Ascending aorta (tissue), 2 donors: ENCODE measurements around the gene RIN3. TPM values are rescaled to one million over a fixed set of nuclear protein-coding genes. Genes with fewer than 3 reads are reported as not detected.

Source experiments
- DNase-seq, 2 donors: peaks; one replicate each; pipeline ENCODE4 v3.0.0-alpha.2; 2019; ENCODE audit warnings: low spot score in 2 of 2
- H3K27ac ChIP-seq, 2 donors: fragments of 200-600 bp; sonication (generic); one replicate each; pipeline ENCODE4 v1.5.1; 2016 to 2017; ENCODE audit warnings: mild to moderate bottlenecking in 1 of 2
- H3K27me3 ChIP-seq: fragments of 200-600 bp; sonication (generic); one replicate; pipeline ENCODE4 v1.5.1; 2017
- H3K36me3 ChIP-seq, 2 donors: fragments of 200-600 bp; sonication (generic); one replicate each; pipeline ENCODE4 v1.5.1; 2016
- H3K4me1 ChIP-seq, 2 donors: fragments of 200-600 bp; sonication (generic); one replicate each; pipeline ENCODE4 v1.5.1; 2016 to 2017; ENCODE audit warnings: mild to moderate bottlenecking in 1 of 2
- H3K4me3 ChIP-seq, 2 donors: fragments of 200-600 bp; sonication (generic); one replicate each; pipeline ENCODE4 v1.5.1; 2016 to 2017; ENCODE audit warnings: mild to moderate bottlenecking in 1 of 2
- H3K9me3 ChIP-seq, 2 donors: fragments of 200-600 bp; sonication (generic); one replicate each; pipeline ENCODE4 v1.5.1; 2016
- intact Hi-C: fragments of 100-400 bp; cut with DNase I; formaldehyde crosslinking; loops from one replicate; pipeline ENCODE4 v1.15.1; 2023
- total RNA-seq: library from RNA; depleted of rRNA; stranded (reverse); fragments of >200 nt; gene quantifications from one replicate; pipeline ENCODE4 v1.1.0, GENCODE V29; 2016
- TF ChIP-seq, protein P1 (sequence below), 3 experiments: fragments of 200-600 bp in 2 of 3; fragments of 450-650 bp in 1 of 3; sonication (generic) in 2 of 3; IDR thresholded peaks; one replicate each; pipeline ENCODE4 v1.5.1; 2016 to 2019; ENCODE audit warnings: antibody characterized with exemption in 3 of 3, mild to moderate bottlenecking in 1 of 3, moderate library complexity in 1 of 3

The RIN3 gene
- total RNA-seq, 1 donor from 2014 or later = 30.3 TPM

DNA sequence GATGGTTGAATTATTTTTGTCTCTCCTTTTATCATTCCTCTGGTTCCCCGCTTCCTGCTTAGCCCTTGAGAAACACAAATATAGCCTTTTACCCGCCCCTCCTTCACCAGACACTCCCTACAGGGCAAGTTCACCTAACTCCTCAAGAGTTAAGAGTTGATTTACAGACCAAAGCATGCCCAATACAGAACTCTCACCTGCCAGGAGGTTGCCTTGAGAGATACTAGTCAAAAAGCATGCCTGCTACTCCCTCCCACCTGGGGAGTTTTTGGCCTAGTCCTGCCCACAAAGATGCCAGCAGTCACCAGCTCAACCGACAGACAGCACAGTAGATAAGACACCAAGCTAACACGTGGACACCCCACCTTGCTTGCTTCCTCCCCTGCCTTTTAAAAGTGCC, 223.6 kb downstream of the RIN3 start:
- TF ChIP-seq, protein P1, sequence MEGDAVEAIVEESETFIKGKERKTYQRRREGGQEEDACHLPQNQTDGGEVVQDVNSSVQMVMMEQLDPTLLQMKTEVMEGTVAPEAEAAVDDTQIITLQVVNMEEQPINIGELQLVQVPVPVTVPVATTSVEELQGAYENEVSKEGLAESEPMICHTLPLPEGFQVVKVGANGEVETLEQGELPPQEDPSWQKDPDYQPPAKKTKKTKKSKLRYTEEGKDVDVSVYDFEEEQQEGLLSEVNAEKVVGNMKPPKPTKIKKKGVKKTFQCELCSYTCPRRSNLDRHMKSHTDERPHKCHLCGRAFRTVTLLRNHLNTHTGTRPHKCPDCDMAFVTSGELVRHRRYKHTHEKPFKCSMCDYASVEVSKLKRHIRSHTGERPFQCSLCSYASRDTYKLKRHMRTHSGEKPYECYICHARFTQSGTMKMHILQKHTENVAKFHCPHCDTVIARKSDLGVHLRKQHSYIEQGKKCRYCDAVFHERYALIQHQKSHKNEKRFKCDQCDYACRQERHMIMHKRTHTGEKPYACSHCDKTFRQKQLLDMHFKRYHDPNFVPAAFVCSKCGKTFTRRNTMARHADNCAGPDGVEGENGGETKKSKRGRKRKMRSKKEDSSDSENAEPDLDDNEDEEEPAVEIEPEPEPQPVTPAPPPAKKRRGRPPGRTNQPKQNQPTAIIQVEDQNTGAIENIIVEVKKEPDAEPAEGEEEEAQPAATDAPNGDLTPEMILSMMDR (IDR thresholded peaks at IDR 0.05) = no peak
- Histone ChIP-seq H3K4me1 (no peaks in the 10 kb centered on the region), H3K36me3 (peaks cover 8 to 28% of the 10 kb centered on the region in 2 donors), H3K9me3 (no peaks in the 10 kb centered on the region), H3K27me3 (no peaks in the 10 kb centered on the region), H3K27ac (no peak overlapping the region), H3K4me3 (no peak overlapping the region)
- intact Hi-C loops = no loop called here
- DNase-seq = no peak

DNA sequence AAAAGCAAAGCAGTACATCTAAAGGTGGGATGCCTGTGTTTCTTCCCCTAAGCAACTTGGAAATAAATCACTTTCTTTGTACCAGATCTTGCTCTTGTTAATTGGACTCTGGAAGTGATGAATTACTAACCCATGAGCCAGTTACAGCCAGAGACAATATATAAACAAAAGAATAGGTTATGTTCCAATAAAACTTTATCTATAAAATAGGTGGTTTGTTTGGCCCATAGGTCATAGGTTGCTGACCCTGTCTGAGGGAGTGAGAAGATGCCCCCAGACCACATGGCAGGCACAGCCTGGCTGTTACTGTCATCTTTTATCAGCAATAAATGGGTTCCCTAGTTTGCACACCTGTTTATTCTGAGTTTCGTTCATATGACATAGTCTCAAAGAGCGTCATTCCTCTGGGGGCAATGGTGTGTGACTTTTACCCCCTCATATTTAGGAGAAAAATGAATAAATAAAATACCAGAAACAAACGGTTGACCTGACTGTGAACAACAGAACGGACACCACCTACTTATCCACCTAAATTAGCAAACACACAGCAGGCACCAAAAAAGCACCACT, 224.1 kb downstream of the RIN3 start:
- TF ChIP-seq, protein P1 (IDR thresholded peaks at IDR 0.05) = no peak
- Histone ChIP-seq H3K27ac (no peak overlapping the region), H3K4me1 (no peaks in the 10 kb centered on the region), H3K27me3 (no peaks in the 10 kb centered on the region), H3K4me3 (no peak overlapping the region), H3K36me3 (peaks cover 6 to 23% of the 10 kb centered on the region in 2 donors), H3K9me3 (no peaks in the 10 kb centered on the region)
- intact Hi-C loops = no loop called here
- DNase-seq = no peak

Other genes with a start within 250 kb of the RIN3 start
- gene SLC24A4, start 190.6 kb upstream of the RIN3 start, total RNA-seq = not detected
- gene LGMN, start 234.8 kb downstream of the RIN3 start, total RNA-seq = 76.7 TPM